NT2/D1 (cell line): ENCODE data around the gene ENPP1.

ENCODE experiments used
- SUZ12 ChIP-seq: IDR thresholded peaks from 2 replicates; pipeline ENCODE4 v1.6.1; 2011; ENCODE audit not compliant: insufficient read length, insufficient read depth; ENCODE audit errors: extremely low read depth
- ZNF274 ChIP-seq: IDR thresholded peaks from 2 replicates; pipeline ENCODE4 v1.6.1; 2011; ENCODE audit warnings: mild to moderate bottlenecking, low read depth, low read length

DNA sequence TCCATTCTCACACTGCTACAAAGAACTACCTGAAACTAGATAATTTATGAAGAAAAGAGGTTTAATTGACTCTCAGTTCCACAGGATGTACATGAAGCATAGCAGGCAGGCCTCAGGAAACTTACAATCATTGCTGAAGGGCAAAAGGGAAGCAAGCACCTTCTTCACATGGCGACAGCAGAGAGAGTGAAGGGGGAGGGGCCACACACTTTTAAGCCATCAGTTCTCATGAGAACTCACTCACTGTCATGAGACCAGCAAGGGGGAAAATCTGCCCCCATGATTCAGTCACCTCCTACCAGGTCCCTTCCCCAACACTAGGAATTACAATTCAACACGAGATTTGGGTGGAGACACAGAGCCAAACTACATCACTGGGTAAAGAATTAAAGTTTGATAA is 12.5 kb upstream of the ENPP1 start:
- TF ChIP-seq SUZ12 (no peak), ZNF274 (no peak)
